K562 (cell line): Measurements from ENCODE around the gene OR51G1. TPM values are rescaled to one million over a fixed set of nuclear protein-coding genes. Genes with fewer than 3 reads are reported as not detected.
A peak's percentile ranks its signal among the peaks of the same experiment; 100 is the strongest.

Source experiments
- ATAC-seq: fragments of 200-7000 bp; cut with Tn5 transposase; 3 replicates; pipeline ENCODE4 v1.9.1; 2020; ENCODE audit warnings: moderate library complexity
- BruUV-seq: library from RNA; stranded (reverse); fragments of 400-500 nt; replicated peaks from 2 replicates; lab custom pipeline; 2021; lab: Mats Ljungman, UMichigan
- CTCF ChIA-PET: fragments of 300-600 bp; formaldehyde crosslinking; extraction: SDS; loops from one replicate; lab custom pipeline; 2021; ENCODE audit warnings: low intra/inter-chr PET ratio; lab: Yijun Ruan, JAX
- POLR2A ChIA-PET: fragments of 300-600, 350-650 bp; sonication (Branson Sonifier 250); formaldehyde crosslinking; extraction: SDS; loops from one replicate; lab custom pipeline; 2021; ENCODE audit warnings: antibody characterized with exemption, inconsistent platforms; lab: Yijun Ruan, JAX
- DNase-seq, 4 experiments: peaks; one replicate each; pipeline versions ENCODE4 v3.0.0 to v3.0.0-alpha.2; 2011 to 2018; ENCODE audit warnings: low spot score in 3 of 4, mixed read lengths in 3 of 4; ENCODE audit errors: extremely low read depth in 1 of 4
- FAIRE-seq: peaks from 2 replicates; lab custom pipeline; 2011; peaks lifted over from hg19 to GRCh38; lab: Jason Lieb, UNC
- H2AFZ ChIP-seq: 2 replicates; pipeline ENCODE4 v1.6.0; 2011; ENCODE audit warnings: low read depth, low read length, control low read depth, inconsistent platforms
- H3K27ac ChIP-seq: fragments of 200-600 bp; 3 replicates; pipeline ENCODE4 v1.8.0; 2011; ENCODE audit warnings: low read depth, mild to moderate bottlenecking, control low read depth, inconsistent platforms, low read length, moderate library complexity, mixed read lengths; ENCODE audit errors: extremely low read depth
- H3K27me3 ChIP-seq, 2 experiments: fragments of 300-600 bp in 1 of 2; 2 replicates in 1 of 2; 3 replicates in 1 of 2; pipeline versions ENCODE4 v1.6.0 to v1.8.0; 2011; ENCODE audit warnings: inconsistent platforms in 2 of 2, low read length in 2 of 2, mild to moderate bottlenecking in 1 of 2, mixed read lengths in 1 of 2, moderate library complexity in 1 of 2; ENCODE audit not compliant: control insufficient read depth in 2 of 2, insufficient read depth in 2 of 2
- H3K36me3 ChIP-seq: fragments of 300-600 bp; 3 replicates; pipeline ENCODE4 v1.8.0; 2011; ENCODE audit warnings: mild to moderate bottlenecking, low read length, inconsistent platforms; ENCODE audit not compliant: control insufficient read depth, insufficient read depth
- H3K4me1 ChIP-seq, 2 experiments: fragments of 200-600 bp in 1 of 2; replicated peaks in 1 of 2; 2 replicates in 1 of 2; 3 replicates in 1 of 2; pipeline versions ENCODE4 v1.5.1 to v1.8.0; 2011; ENCODE audit warnings: inconsistent platforms in 2 of 2, low read length in 2 of 2, mild to moderate bottlenecking in 1 of 2, mixed read lengths in 1 of 2, moderate library complexity in 1 of 2; ENCODE audit not compliant: control insufficient read depth in 2 of 2, insufficient read depth in 2 of 2
- H3K4me2 ChIP-seq: 2 replicates; pipeline ENCODE4 v1.6.1; 2011; ENCODE audit warnings: low read length, control low read depth, inconsistent platforms, mixed read lengths; ENCODE audit not compliant: insufficient read depth
- H3K4me3 ChIP-seq: fragments of 200-600 bp; sonication (generic), shearing (Covaris generic); 2 replicates; pipeline ENCODE4 v1.5.1; 2016; ENCODE audit warnings: control low read depth, inconsistent platforms
- H3K79me2 ChIP-seq: fragments of 200-600 bp; 3 replicates; pipeline ENCODE4 v1.8.0; 2011; ENCODE audit warnings: low read length, inconsistent platforms; ENCODE audit not compliant: control insufficient read depth, insufficient read depth
- H3K9ac ChIP-seq, 2 experiments: 2 replicates each; pipeline versions ENCODE4 v1.6.0 to v1.6.1; 2011; ENCODE audit warnings: low read depth in 2 of 2, low read length in 2 of 2, control low read depth in 1 of 2, inconsistent platforms in 1 of 2, mild to moderate bottlenecking in 1 of 2, mixed read lengths in 1 of 2; ENCODE audit not compliant: insufficient read depth in 1 of 2
- H3K9me1 ChIP-seq: one replicate; pipeline ENCODE4 v1.6.0; 2011; ENCODE audit warnings: inconsistent platforms, mild to moderate bottlenecking, low read length, moderate library complexity; ENCODE audit not compliant: control insufficient read depth, insufficient read depth
- H3K9me3 ChIP-seq: replicated peaks from 2 replicates; pipeline ENCODE4 v1.5.1; 2011; ENCODE audit warnings: low read depth, low read length, inconsistent platforms; ENCODE audit not compliant: control insufficient read depth, insufficient read depth
- H4K20me1 ChIP-seq: replicated peaks from 2 replicates; pipeline ENCODE4 v1.6.1; 2011; ENCODE audit warnings: low read length, inconsistent platforms, mixed read lengths; ENCODE audit not compliant: control insufficient read depth, insufficient read depth
- ATF2 ChIP-seq: sonication (generic); formaldehyde crosslinking; IDR thresholded peaks from 2 replicates; pipeline ENCODE4 v1.8.1; 2022; ENCODE audit warnings: missing genetic modification reagents
- CEBPG ChIP-seq, 3 experiments: fragments of 200-800 bp in 1 of 3; sonication (Bioruptor generic) in 1 of 3; sonication (generic) in 1 of 3; formaldehyde crosslinking in 1 of 3; IDR thresholded peaks in 2 of 3; conservative IDR thresholded peaks in 1 of 3; 2 replicates each; pipeline versions ENCODE4 v1.6.1 to v1.8.0; 2016 to 2022; ENCODE audit warnings: missing compliant biosample characterization in 2 of 3, missing genetic modification characterization in 2 of 3, mild to moderate bottlenecking in 1 of 3, missing genetic modification reagents in 1 of 3
- CTCFL ChIP-seq: IDR thresholded peaks from 2 replicates; pipeline ENCODE4 v1.6.1; 2011; ENCODE audit warnings: borderline replicate concordance, low read depth, mild to moderate bottlenecking, moderate library complexity, low read length; ENCODE audit not compliant: insufficient read depth, poor library complexity, severe bottlenecking
- DPF2 ChIP-seq: fragments of 450-650 bp; IDR thresholded peaks from 2 replicates; pipeline ENCODE4 v1.6.1; 2016
- FOSL1 ChIP-seq: fragments of 200-800 bp; sonication (Bioruptor generic); conservative IDR thresholded peaks from 2 replicates; pipeline ENCODE4 v1.6.1; 2016; ENCODE audit warnings: missing genetic modification characterization, missing compliant biosample characterization
- HBP1 ChIP-seq: fragments of 450-650 bp; formaldehyde crosslinking; IDR thresholded peaks from 2 replicates; pipeline ENCODE4 v1.4.0; 2022; ENCODE audit warnings: missing genetic modification characterization
- MXD1 ChIP-seq: fragments of 250-450 bp; sonication (Bioruptor Pico); IDR thresholded peaks from 2 replicates; pipeline ENCODE4 v1.8.0; 2021; ENCODE audit warnings: borderline replicate concordance, mild to moderate bottlenecking, moderate library complexity; ENCODE audit not compliant: poor library complexity, severe bottlenecking
- NELFE ChIP-seq: IDR thresholded peaks from 2 replicates; pipeline ENCODE4 v1.6.1; 2011; ENCODE audit warnings: mild to moderate bottlenecking; ENCODE audit not compliant: insufficient read depth, insufficient read length
- ZBTB1 ChIP-seq: sonication (generic); formaldehyde crosslinking; IDR thresholded peaks from 2 replicates; pipeline ENCODE4 v1.8.1; 2023; ENCODE audit warnings: missing genetic modification reagents, low read depth, mild to moderate bottlenecking, borderline replicate concordance
- ZMIZ1 ChIP-seq, 2 experiments: fragments of 150-350 bp in 1 of 2; IDR thresholded peaks; 2 replicates each; pipeline ENCODE4 v1.6.1; 2012 to 2016; ENCODE audit warnings: low read depth in 2 of 2, low read length in 2 of 2, mild to moderate bottlenecking in 1 of 2, moderate library complexity in 1 of 2
- ZNF140 ChIP-seq: fragments of 250-450 bp; sonication (Bioruptor Pico); IDR thresholded peaks from 2 replicates; pipeline ENCODE4 v1.8.0; 2021; ENCODE audit warnings: moderate library complexity, mild to moderate bottlenecking, inconsistent platforms
- ZNF75A ChIP-seq: fragments of 450-650 bp; formaldehyde crosslinking; IDR thresholded peaks from 2 replicates; pipeline ENCODE4 v1.4.0; 2020; ENCODE audit warnings: mild to moderate bottlenecking
- WGBS: fragments of 100-300 bp; shearing (Covaris generic); methylation state at CpG from one replicate; pipeline ENCODE4 v1.1.6; 2016; ENCODE audit warnings: low coverage, mixed read lengths; ENCODE audit not compliant: insufficient coverage; ENCODE audit errors: missing lambda C conversion rate; 5-methylcytosine and 5-hydroxymethylcytosine counted together
- in situ Hi-C: fragments of 300-500 bp; cut with MboI; formaldehyde crosslinking; loops from 4 replicates; pipeline ENCODE4 v1.15.0; 2018; ENCODE audit warnings: inconsistent platforms, mixed read lengths
- intact Hi-C: fragments of 100-400 bp; cut with micrococcal nuclease; formaldehyde crosslinking; loops from 2 replicates; pipeline ENCODE4 v1.14.2; 2022
- polyA plus RNA-seq, 8 experiments: library from polyadenylated mRNA; depleted of rRNA in 4 of 8; stranded (reverse) in 5 of 8; unstranded in 3 of 8; fragments of >200 nt; fragmentation: Nextera tagmentation in 2 of 8; fragmentation: Illumina TruSeq in 1 of 8; extraction: Ambion mirVana in 2 of 8; extraction: Trizol in 1 of 8; gene quantifications; 2 replicates each; pipeline versions ENCODE4 v1.2.1 to v1.2.3, GENCODE V29; 2011 to 2014; ENCODE audit warnings: inconsistent platforms in 1 of 8, missing spikeins in 1 of 8
- total RNA-seq, 7 experiments: library from RNA; depleted of rRNA in 6 of 7; stranded (reverse); fragments of >200 nt in 6 of 7; fragmentation: Illumina TruSeq in 2 of 7; extraction: Trizol in 2 of 7; gene quantifications; 2 replicates each; pipeline versions ENCODE4 v1.2.1 to v1.2.3, GENCODE V29; 2011 to 2021; ENCODE audit warnings: low replicate concordance in 1 of 7

Gene OR51G1
- total and polyA plus RNA-seq, 9 of the 15 experiments (the other 6 are each of a cell fraction or from before 2014, with no cell fraction given), result not detected

- ATAC-seq (no peak), DNase-seq (peak in 2 of 4 experiments; percentile 12 to 35), FAIRE-seq (no peak)
- Histone ChIP-seq H3K9me1 (no peaks in the 10 kb centered on the region), H3K4me2 (no peak overlapping the region; the same call in 1 of the 2 replicates), H3K9me3 (no peaks in the 10 kb centered on the region), H3K9ac (no peak overlapping the region), H3K27me3 (no peaks in the 10 kb centered on the region), H2AFZ (peak overlapping the region; percentile 53), H3K4me3 (no peak overlapping the region), H3K27ac (peak overlapping the region; percentile 36; the same call in 1 of the 3 replicates), H4K20me1 (no peaks in the 10 kb centered on the region), H3K79me2 (no peaks in the 10 kb centered on the region), H3K36me3 (no peaks in the 10 kb centered on the region), H3K4me1 (peaks cover 0 to 22% of the 10 kb centered on the region in 2 experiments; a peak in 3 of 5 replicates)
- ChIA-PET POLR2A (no interaction called here), CTCF (no interaction called here)
- 0% methylated on average over 2 of the region's 2 CpGs for WGBS
- intact Hi-C loops (no loop called here), in situ Hi-C loops (no loop called here)
- BruUV-seq, result no TSS peak
- TF ChIP-seq FOSL1 (tag) (peak; percentile 63; the same call in 1 of the 2 replicates), DPF2 (no peak), HBP1 (CRISPR knock-in tag) (no peak), NELFE (no peak), ZBTB1 (CRISPR knock-in tag) (no peak), ATF2 (CRISPR knock-in tag) (no peak), ZNF75A (CRISPR knock-in tag) (no peak), ZMIZ1 (IDR thresholded peaks at IDR 0.05; ENCODE audit: low read depth in 2 of 2, low read length in 2 of 2) (no peak), CTCFL (no peak), MXD1 (no peak), ZNF140 (CRISPR knock-in tag) (no peak), CEBPG (CRISPR knock-in tag; IDR thresholded peaks at IDR 0.05) (peak; percentile 76), CEBPG (tag; conservative IDR thresholded peaks at IDR 0.05 in 1 of 2, IDR thresholded peaks at IDR 0.05 in 1 of 2) (peak; percentile 78 to 89)
These were observed 33.9 kb downstream of the OR51G1 start for GRCh38 chr11:4890279-4890678.
